ENCODE measurements around the gene AGAP1.

GRCh38 chr2:235858881-235859280, 365.0 kb downstream of the AGAP1 start:
- TF ChIP-seq CTCF (IDR thresholded peaks at IDR 0.05; ENCODE audit: low read depth, low read length, missing input control) (no peak), RAD21 (IDR thresholded peaks at IDR 0.05) (no peak), GABPA (IDR thresholded peaks at IDR 0.05 in 1 of 2, conservative IDR thresholded peaks at IDR 0.05 in 1 of 2) (no peak), RXRA (IDR thresholded peaks at IDR 0.05) (no peak), EGR1 (IDR thresholded peaks at IDR 0.05; ENCODE audit: low read depth in 2 of 2) (no peak), FOXA2 (IDR thresholded peaks at IDR 0.05) (no peak), SP1 (IDR thresholded peaks at IDR 0.05) (no peak), FOXA1 (IDR thresholded peaks at IDR 0.05) (no peak), HNF4A (conservative IDR thresholded peaks at IDR 0.05) (no peak), YY1 (IDR thresholded peaks at IDR 0.05) (no peak)
- TF ChIP-seq, protein P1, sequence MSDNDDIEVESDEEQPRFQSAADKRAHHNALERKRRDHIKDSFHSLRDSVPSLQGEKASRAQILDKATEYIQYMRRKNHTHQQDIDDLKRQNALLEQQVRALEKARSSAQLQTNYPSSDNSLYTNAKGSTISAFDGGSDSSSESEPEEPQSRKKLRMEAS (IDR thresholded peaks at IDR 0.05), result no peak
- TF ChIP-seq, protein P2, sequence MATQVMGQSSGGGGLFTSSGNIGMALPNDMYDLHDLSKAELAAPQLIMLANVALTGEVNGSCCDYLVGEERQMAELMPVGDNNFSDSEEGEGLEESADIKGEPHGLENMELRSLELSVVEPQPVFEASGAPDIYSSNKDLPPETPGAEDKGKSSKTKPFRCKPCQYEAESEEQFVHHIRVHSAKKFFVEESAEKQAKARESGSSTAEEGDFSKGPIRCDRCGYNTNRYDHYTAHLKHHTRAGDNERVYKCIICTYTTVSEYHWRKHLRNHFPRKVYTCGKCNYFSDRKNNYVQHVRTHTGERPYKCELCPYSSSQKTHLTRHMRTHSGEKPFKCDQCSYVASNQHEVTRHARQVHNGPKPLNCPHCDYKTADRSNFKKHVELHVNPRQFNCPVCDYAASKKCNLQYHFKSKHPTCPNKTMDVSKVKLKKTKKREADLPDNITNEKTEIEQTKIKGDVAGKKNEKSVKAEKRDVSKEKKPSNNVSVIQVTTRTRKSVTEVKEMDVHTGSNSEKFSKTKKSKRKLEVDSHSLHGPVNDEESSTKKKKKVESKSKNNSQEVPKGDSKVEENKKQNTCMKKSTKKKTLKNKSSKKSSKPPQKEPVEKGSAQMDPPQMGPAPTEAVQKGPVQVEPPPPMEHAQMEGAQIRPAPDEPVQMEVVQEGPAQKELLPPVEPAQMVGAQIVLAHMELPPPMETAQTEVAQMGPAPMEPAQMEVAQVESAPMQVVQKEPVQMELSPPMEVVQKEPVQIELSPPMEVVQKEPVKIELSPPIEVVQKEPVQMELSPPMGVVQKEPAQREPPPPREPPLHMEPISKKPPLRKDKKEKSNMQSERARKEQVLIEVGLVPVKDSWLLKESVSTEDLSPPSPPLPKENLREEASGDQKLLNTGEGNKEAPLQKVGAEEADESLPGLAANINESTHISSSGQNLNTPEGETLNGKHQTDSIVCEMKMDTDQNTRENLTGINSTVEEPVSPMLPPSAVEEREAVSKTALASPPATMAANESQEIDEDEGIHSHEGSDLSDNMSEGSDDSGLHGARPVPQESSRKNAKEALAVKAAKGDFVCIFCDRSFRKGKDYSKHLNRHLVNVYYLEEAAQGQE (IDR thresholded peaks at IDR 0.05), result no peak

Data from liver (tissue), 3 donors.